ENCODE results near the gene MYBPH.

The MYBPH gene

DNA sequence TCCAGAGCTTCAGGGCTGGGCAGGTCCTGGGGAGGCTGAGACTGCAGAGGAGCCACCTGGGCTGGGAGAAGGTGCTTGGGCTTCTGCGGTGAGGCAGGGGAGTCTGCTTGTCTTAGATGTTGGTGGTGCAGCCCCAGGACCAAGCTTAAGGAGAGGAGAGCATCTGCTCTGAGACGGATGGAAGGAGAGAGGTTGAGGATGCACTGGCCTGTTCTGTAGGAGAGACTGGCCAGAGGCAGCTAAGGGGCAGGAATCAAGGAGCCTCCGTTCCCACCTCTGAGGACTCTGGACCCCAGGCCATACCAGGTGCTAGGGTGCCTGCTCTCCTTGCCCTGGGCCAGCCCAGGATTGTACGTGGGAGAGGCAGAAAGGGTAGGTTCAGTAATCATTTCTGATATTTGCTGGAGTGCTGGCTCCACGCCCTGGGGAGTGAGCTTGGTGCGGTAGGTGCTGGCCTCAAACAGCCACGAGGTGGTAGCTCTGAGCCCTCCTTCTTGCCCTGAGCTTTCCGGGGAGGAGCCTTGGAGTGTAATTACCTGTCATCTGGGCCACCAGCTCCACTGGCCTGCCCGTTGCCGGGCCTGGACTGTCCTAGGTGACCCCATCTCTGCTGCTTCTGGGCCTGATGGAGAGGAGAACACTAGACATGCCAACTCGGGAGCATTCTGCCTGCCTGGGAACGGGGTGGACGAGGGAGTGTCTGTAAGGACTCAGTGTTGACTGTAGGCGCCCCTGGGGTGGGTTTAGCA lies 9.3 kb downstream of the MYBPH start:
- peak; percentile 15 for DNase-seq (ENCODE audit: low read depth)

DNA sequence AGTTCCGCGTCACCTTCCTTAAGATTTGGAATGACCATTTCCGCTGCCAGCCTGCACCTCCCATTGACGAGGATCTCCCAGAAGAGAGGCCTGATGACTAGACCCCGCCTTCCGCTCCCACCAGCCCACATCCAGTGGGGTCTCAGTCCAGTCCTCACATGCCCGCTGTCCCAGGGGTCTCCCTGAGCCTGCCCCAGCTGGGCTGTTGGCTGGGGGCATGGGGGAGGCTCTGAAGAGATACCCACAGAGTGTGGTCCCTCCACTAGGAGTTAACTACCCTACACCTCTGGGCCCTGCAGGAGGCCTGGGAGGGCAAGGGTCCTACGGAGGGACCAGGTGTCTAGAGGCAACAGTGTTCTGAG lies 9.8 kb downstream of the MYBPH start:
- DNase-seq (ENCODE audit: low read depth), result no peak

DNA sequence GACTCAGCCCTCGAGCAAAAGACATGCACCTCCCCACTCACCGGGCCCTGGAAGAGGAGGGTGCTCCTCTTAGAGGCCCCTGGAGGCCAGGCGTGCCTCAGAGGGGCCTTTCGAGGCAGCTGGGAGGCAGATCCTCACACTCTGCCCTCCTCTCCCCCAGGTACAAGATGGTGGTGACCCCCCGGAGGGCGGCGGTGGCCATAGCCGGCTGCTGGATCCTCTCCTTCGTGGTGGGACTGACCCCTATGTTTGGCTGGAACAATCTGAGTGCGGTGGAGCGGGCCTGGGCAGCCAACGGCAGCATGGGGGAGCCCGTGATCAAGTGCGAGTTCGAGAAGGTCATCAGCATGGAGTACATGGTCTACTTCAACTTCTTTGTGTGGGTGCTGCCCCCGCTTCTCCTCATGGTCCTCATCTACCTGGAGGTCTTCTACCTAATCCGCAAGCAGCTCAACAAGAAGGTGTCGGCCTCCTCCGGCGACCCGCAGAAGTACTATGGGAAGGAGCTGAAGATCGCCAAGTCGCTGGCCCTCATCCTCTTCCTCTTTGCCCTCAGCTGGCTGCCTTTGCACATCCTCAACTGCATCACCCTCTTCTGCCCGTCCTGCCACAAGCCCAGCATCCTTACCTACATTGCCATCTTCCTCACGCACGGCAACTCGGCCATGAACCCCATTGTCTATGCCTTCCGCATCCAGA lies 10.4 kb downstream of the MYBPH start:
- no peak for DNase-seq (ENCODE audit: low read depth)

DNA sequence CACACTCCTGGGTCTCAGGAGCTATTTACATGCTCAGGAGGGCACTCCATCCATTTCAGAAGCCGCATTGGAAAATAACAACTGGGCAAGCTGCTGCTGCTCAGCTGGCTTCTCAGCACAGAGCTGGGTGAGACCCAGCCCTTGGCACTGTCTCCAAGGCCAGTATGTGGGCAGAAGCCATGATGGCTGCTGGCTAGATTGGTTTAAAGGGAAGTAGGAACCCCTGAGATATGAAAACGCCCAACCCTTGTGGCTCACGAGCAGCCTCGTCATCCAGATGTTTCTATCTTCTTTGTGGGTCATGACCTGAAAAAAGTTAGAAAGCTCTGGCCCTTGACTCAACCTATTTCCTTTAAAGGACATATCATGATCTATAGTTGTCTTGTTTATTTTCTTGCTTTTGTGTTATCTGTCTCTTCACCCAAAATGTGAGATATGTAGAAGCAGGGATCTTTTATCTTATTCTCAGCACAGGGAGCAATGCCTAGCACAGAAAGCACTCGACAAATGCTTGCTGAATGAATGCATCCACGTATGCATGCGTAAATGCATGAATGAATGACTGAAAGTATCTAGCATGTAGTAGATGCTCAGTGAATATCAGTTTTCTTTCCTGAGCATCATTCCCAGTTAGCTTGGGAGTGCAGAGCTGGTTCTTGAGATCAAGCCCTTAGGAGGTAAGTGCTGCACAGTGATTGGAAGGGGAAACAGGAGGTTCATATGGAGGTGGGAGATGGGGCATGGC lies 11.6 kb downstream of the MYBPH start:
- no peak for DNase-seq (ENCODE audit: low read depth)

DNA sequence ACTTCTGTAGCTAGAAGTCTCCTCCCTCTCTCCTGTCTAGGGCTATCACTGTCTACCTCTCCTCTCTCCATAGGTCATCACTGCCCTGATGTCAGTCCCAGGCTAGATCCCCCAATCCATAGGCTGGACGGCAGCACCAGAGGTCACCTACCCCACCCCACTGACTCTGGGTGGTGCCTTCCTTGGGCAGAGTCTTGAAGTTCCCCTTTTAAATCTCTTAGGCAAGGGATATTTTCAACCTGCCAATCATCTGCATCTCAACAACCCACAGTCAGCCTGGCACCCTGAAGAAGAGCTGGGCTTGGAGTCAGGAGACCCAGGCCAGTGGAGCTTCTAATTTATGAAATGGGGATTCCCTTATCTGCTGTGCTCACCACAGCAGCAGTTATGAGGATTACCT lies 13.2 kb downstream of the MYBPH start:
- DNase-seq (ENCODE audit: low read depth), result no peak

DNA sequence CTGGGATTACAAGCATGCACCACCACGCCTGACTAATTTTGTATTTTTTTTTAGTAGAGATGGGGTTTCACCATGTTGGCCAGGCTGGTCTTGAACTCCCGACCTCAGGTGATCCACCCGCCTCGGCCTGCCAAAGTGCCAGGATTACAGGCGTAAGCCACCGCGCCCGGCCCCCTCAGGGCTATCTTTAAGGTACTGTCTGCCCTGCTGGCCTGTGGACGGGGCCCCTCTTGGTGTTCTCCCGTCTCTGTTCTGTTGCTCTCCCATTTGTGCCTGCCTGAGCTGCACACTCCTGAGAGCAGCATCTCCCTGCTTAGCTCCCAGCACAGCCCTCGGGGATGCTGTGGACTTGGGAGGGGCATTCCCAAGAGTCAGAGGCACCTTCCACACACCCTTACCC lies 13.9 kb downstream of the MYBPH start:
- DNase-seq (ENCODE audit: low read depth), result no peak

DNA sequence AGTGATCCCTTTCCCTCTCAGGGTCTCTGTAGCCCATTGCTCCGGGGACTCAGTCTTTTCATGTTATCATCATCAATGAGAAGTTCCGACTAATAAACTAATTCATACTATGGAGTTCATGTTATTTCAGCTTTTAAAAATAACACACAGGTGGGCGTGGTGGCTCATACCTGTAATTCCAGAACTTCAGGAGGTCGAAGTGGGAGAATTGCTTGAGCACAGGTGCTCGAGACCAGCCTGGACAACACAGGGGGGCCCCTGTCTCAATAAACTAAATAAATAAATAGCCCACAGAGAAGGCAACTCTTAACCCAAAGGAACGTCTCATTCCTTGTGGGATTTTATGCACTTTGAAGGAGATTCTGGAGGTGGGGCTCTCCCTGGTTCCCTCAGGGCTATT lies 14.5 kb downstream of the MYBPH start:
- DNase-seq (ENCODE audit: low read depth), result no peak

DNA sequence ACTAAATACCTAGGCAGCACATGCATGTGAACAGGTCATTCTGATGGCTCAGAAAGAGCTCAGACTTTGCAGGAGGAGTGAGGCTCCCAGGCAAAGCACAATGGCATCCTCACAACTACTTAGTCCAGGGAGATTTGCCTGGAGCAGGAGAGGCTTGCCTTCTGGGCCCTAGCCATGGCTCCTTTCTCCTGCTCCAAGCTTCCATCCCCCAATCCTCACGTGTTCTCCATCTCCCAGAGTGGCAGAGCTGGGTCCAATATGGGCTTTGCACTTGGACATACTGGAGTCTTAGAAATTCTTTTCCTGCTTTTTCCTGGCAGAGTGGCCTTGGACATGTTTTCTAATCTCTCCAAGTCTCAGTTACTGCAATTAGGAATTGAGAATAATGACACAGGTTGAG lies 15.8 kb downstream of the MYBPH start:
- DNase-seq (ENCODE audit: low read depth), result no peak

DNA sequence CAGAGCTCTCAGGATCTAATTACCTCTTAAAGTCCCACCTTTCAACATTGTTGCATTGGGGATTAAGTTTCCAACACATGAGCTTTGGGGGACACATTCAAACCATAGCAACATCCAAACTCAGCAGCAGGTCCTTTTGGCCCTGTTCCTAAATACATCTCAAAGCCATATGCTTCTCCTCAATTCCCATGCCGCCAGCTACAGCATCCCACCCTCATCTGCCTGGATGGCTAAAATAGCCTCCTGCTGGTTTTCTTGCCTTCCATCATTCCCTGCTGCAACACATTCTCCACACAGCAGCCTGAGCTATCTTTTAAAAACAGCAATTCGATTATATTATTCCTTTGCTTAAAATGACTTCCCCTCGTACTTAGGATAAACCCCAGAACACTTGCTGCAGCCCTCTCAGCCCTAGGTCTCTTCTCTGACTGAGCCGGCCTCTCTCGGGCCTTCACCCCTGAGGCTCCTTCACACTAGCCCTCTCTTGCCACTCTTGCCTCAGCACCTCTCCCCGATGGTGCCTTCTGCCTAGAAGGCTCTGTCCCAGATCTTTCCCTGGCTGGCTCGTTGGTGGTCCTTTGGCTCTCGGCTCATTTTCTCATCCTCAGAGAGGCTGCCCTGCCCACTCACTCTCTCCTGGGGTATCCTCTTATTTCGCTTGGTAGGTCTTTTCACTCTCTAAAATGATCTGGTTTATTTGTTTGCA lies 16.5 kb downstream of the MYBPH start:
- no peak for DNase-seq (ENCODE audit: low read depth)

DNA sequence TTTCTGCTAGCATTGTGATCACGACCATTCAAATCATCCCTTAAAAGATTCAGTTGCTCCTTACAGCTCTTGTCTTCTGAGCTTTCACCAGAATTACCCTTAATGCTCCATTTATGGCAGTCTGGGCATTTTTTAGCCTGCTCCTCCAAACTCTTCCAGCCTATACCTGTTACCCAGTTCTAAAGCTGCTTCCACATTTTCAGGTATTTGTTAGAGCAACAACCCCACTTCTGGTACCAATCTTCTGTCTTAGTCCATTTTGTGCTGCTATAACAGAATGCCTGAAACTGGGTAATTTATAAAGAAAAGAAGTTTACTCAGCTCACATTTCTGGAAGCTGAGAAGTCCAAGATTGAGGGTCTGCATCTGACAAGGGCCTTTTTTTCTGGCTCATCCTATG lies 17.2 kb downstream of the MYBPH start:
- DNase-seq (ENCODE audit: low read depth), result no peak

DNA sequence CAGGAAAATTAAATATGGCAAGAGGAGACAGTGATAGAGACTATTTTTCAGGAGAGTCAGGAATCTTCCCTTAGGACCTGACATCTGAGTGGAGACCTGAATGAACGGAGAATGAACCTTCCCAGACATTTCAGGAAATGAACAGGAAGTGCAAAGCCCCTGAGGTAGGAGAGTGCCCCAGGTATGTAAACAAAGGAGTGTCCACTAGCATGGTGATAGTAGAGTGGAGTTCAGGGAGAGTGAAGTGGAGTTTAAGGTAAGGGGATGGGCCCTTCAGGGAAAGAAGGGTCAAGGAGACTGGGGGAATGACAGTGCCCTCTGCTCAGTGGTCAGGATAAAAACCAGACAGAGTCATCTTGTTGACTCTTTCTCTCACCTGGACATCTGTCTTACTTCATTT lies 19.3 kb downstream of the MYBPH start:
- no peak for DNase-seq (ENCODE audit: low read depth)

DNA sequence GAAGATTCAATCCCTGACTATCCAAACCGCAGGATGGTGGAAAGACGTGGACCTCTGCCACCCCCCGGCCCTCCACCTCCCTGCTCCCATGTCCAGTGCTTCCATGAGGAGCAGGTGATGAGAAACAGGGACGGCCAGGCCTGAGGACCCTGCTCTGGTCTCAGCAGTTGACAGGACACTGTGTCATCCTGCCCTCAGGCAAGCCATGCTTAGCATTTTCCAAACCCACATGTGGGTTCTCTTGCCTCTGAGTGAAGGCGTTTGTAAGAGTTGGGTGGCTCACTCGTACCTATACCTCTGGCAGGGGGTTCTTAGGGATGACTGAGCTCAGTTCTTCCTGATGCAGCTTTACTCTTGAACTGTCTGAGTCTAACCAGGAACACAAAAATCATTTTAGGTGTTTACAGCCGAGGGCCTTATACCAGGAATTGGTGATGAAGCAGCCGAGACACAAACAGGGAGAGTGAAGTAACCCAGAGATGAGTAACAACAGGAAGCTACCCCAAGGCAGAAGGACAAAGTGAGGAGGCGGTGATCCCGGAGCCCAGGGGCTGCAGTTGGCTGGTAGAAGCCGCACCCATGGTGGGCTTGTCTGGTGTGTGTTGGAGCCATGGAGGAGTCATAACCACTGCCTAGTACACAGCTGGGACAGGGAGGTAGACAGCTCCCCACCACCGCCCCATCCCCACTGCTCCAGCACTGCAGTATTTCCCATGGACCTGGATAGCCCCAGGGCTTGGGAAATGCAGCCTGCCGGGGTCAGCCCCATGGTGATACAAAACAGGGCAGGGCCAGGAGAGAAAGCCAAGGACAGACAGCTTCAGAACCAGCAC lies 21.4 kb downstream of the MYBPH start:
- peak; percentile 82 for DNase-seq (ENCODE audit: low read depth)

DNA sequence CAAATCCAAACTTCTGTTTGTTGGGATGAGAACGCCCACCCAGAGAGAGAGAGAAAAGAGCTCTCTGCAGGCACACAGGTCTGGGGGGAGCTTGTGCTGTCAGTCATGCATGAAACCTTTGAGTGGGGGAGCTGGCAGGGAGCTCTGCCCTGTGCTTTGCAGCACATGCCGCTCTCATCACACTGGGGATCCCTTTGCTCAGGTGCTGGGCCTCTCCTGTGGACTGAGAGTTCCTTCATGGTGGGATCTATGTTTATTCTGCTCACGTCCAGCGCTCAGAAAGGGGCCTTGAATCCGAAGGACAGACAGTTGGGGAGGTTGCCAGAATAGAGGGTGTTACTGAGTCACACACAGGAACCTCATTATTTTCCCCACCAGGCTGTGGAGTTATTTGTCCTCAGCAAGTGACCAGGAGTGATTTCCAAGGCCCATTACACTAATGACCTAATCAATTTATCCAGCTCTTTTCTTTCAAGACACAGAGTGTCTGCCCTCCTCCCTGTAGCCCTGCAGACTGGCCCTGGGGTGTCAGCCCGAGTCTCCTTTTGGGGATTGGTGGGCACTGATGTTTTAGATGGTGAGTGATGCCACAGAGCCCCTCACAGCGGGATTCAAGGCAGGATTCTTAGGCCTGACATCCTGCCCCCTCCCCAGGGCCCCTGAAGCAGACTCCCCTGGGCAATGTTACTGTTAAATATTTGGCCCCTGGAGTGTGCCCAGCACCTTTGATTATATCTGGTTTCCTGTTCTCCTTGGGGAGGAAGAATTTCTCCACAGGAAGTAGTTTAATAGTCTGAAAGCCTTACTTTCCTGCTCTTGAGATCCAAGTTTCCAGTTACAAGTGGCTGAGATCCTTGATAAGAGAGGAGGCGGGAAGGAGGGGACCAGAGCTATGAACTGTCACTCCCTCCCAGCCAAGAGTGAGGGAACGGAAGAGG lies 22.3 kb downstream of the MYBPH start:
- DNase-seq (ENCODE audit: low read depth), result no peak

DNA sequence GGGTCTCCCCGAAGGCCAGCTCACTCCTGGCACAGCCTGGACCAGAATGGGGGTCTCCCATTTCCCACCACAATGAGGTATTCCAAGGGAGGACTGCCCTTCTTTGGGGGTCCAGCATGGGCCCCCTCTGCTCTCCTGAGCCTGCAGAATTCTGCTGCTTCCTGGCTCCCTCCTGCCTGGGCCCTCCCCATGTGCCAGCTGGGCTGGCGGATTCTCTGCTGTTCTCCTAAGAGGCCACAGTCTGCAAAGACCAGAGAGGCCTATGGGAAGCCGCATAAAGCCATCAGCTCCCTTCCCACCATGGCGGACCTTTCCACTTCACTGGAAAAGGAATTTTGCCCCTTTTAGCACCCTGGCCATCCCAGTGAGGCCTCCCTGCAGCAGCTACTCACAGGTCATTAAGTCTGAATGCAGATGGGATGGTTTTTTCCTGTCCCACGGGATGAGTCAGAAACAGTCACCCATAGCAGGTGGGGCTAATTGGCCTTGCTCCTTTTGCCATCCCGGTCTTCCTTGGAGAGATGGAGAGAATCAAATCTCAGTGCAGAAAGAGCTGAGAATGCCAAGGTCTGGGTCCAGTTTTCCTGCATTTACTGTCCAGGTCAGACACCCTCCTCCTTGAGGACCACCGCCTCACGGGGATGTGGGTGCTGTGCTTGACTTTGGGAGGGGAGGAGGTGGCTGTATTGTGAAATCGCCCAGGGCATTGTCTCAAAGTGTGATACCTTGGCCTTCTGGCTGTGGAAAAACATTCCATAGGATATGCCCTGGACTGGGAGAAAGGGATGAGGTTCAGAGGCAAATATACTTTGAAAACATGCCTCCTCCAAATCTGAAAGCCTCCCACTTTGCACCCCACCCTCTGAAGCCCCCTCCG lies 23.2 kb downstream of the MYBPH start:
- DNase-seq (ENCODE audit: low read depth), result peak; percentile 16

DNA sequence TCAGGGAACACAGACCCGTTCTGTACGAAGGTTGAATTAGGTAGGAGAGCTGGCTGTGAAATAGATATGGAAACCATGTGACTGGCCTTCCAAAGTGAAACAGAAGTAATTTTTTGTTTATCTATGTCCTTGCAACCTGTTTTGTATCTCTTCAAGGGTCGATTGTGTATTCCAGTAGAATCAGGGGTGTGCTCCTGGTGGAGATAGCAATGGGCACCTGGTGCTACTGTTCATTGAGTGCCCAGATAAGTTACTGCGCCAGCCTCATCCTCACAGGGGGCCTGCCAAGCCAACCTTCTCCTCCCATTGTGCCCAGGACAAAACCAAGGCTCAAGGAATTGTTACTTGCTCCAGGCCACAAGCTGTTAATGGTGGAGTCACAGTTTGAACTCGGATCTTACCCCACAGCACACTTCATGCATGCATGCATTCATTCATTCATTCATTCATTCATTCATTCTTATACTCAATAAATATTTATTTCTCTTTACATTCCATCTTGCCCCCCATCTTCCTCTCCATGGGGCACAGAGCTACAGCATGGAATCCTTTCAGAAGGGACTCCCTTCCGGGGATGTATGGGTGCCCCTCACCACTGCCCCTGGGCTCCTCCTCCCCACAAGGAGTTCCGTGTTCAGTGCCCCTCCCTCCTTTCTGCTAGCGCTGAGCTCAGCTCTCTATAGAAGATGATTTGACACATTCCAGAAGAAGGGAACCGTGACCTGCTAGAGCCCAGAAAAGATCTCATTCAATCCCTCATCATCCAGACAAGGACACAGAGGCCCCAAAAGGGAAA lies 24.1 kb downstream of the MYBPH start:
- DNase-seq (ENCODE audit: low read depth), result no peak

DNA sequence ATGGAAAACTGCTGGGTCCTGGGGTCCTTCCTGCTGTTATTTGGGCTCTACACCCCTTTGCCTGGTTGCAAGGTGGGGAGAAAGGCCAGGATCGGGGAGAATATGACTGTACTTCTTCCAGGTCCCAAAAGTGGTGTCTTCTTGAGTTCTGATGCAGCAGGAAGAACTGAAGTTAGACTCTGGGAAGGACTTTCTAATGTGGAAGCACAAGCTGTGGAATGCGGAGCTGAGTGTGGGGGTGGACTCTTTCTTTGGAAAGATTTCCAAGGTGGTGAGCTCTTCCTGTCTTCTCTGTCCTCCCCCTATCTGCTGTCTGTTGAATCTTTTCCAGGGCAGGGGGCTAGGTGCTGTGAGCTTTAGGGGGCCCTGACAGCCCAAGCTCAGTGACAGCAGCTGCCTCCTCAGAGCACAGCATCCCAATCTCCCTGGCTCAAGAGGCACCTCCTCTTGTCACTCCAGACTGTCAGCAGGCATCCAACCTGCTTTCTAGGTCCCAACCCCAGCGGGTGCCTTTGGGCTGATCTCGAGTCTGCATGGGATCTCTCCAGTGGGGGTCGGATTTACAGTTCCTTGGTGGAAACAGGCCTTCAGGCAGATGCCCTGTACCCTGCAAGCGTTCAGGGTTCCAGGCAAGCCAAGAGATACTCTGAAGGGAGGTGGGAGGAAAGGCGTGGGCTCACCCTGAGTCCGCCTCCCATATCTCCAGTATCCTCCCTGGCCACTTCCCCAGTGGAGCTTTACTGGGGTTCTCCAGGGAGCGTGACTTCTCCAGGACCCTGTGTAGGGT lies 24.9 kb downstream of the MYBPH start:
- no peak for DNase-seq (ENCODE audit: low read depth)

DNA sequence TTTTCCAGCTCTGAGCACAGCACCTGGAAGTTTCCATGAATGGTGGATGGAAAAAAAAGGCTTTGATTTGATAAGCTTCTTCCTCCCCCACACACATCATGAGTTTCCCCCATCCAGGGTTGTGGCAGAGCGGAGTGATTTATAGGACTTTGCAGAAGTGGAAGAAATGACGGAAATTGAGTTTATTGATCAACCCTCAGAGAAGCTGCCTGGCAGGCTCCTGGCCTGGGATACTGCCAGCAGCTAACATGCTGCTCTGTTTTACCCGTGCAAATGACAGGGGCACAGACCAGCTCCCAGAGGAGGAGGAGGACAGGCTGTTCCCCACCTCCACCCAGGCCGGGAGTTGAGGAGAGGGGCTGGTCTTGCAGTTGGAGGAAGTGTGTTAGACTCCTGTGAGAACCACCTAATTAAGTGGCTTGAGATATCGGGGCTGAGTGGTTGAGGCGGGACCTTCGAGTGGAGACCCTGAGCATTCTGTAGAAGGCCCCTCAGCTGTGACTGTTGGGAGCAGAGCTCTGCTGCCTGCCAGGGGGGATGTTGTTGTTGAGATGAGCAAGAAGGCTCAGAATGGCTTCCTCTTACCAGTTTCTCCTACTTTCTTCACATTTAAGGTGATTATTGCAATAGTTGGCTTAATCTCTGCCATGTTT lies 26.3 kb downstream of the MYBPH start:
- DNase-seq (ENCODE audit: low read depth), result no peak
